SU-DHL-6 (cell line): Measurements from ENCODE around the gene SHQ1.

Experiments used
- CTCF ChIP-seq: fragments of 200-600 bp; sonication (generic); IDR thresholded peaks from one replicate; pipeline ENCODE4 v1.5.1; 2017; ENCODE audit warnings: antibody characterized with exemption, mild to moderate bottlenecking, low read length, moderate library complexity; ENCODE audit not compliant: insufficient read depth, poor library complexity, severe bottlenecking
- EZH2phosphoT487 ChIP-seq: fragments of 200-600 bp; sonication (generic), shearing (Covaris generic); conservative IDR thresholded peaks from 2 replicates; pipeline ENCODE4 v1.6.1; 2018; ENCODE audit warnings: mild to moderate bottlenecking, antibody characterized with exemption, low read length, moderate library complexity, mixed read lengths

GRCh38 chr3:72818905-72819304 lies 29.3 kb downstream of the SHQ1 start:
- no peak for TF ChIP-seq CTCF
- no peak for TF ChIP-seq EZH2phosphoT487
